GM12801 (cell line): ENCODE measurements around the gene FOXK2.

ENCODE experiments used
- CTCF ChIP-seq: IDR thresholded peaks from one replicate; pipeline ENCODE4 v1.5.1; 2011; ENCODE audit warnings: control low read depth; ENCODE audit not compliant: insufficient read length; ENCODE audit errors: extremely low read depth

Gene FOXK2

GRCh38 chr17:82547981-82548380, 28.4 kb downstream of the FOXK2 start:
- no peak for TF ChIP-seq CTCF

- no peak for TF ChIP-seq CTCF
Measured at GRCh38 chr17:82548681-82549303, 29.3 kb downstream of the FOXK2 start.

- TF ChIP-seq CTCF = no peak
Measured at GRCh38 chr17:82551779-82552457, 32.4 kb downstream of the FOXK2 start.

GRCh38 chr17:82552580-82552979, 33.0 kb downstream of the FOXK2 start:
- TF ChIP-seq CTCF = no peak

- no peak for TF ChIP-seq CTCF
Measured at GRCh38 chr17:82553210-82553930, 33.8 kb downstream of the FOXK2 start.

GRCh38 chr17:82559566-82560251, 40.2 kb downstream of the FOXK2 start:
- TF ChIP-seq CTCF = no peak

- no peak for TF ChIP-seq CTCF
Measured at GRCh38 chr17:82560252-82560642, 40.7 kb downstream of the FOXK2 start.
